PC-9 (cell line): ENCODE data around the gene PTEN. TPM values are rescaled to one million over a fixed set of nuclear protein-coding genes. Genes with fewer than 3 reads are reported as not detected.

ENCODE experiments used
- BruUV-seq: library from RNA; stranded (reverse); fragments of 400-500 nt; replicated peaks from 2 replicates; lab custom pipeline; 2021; lab: Mats Ljungman, UMichigan
- CTCF ChIA-PET: fragments of 300-600 bp; sonication (Branson Sonifier 250); formaldehyde crosslinking; loops from one replicate; lab custom pipeline; 2022; ENCODE audit warnings: antibody characterized with exemption; lab: Charles Lee
- POLR2A ChIA-PET: fragments of 300-600 bp; sonication (Branson Sonifier 250); formaldehyde crosslinking; loops from one replicate; lab custom pipeline; 2022; ENCODE audit warnings: antibody characterized with exemption; ENCODE audit not compliant: unreplicated experiment; lab: Charles Lee
- DNase-seq, 2 experiments: peaks; one replicate each; pipeline versions ENCODE4 v3.0.0 to v3.0.0-alpha.2; 2015 to 2022; ENCODE audit warnings: mixed read lengths in 1 of 2
- H2AFZ ChIP-seq: fragments of 200-600 bp; sonication (generic); 2 replicates; pipeline ENCODE4 v1.8.1; 2017; ENCODE audit warnings: antibody characterized with exemption
- H3F3A ChIP-seq: fragments of 200-600 bp; sonication (generic); 2 replicates; pipeline ENCODE4 v1.8.1; 2017; ENCODE audit warnings: antibody characterized with exemption, mild to moderate bottlenecking, low read depth; ENCODE audit not compliant: insufficient read depth
- H3K27ac ChIP-seq: fragments of 200-600 bp; sonication (generic); 2 replicates; pipeline ENCODE4 v1.6.1; 2016; ENCODE audit warnings: mixed run types
- H3K27me3 ChIP-seq: fragments of 200-600 bp; sonication (generic); 2 replicates; pipeline ENCODE4 v1.6.1; 2016; ENCODE audit warnings: low read depth, mixed run types; ENCODE audit not compliant: insufficient read depth
- H3K36me3 ChIP-seq: fragments of 200-600 bp; sonication (generic); 2 replicates; pipeline ENCODE4 v1.6.1; 2016; ENCODE audit warnings: low read depth, mixed run types
- H3K4me1 ChIP-seq: fragments of 200-600 bp; sonication (generic); replicated peaks from 2 replicates; pipeline ENCODE4 v1.6.1; 2016; ENCODE audit warnings: mixed run types; ENCODE audit not compliant: insufficient read depth
- H3K4me2 ChIP-seq: fragments of 200-600 bp; sonication (generic); 2 replicates; pipeline ENCODE4 v1.6.1; 2017; ENCODE audit warnings: mixed run types
- H3K4me3 ChIP-seq: fragments of 200-600 bp; sonication (generic); 2 replicates; pipeline ENCODE4 v1.6.1; 2016; ENCODE audit warnings: mixed run types
- H3K79me2 ChIP-seq: fragments of 200-600 bp; sonication (generic); 2 replicates; pipeline ENCODE4 v1.6.1; 2017; ENCODE audit warnings: low read depth, mixed run types
- H3K9me2 ChIP-seq: fragments of 200-600 bp; sonication (generic); 2 replicates; pipeline ENCODE4 v1.8.1; 2017; ENCODE audit warnings: mild to moderate bottlenecking; ENCODE audit not compliant: insufficient read depth
- H3K9me3 ChIP-seq: fragments of 200-600 bp; sonication (generic); 2 replicates; pipeline ENCODE4 v1.8.1; 2016; ENCODE audit warnings: low read depth; ENCODE audit not compliant: insufficient read depth
- H4K20me1 ChIP-seq: fragments of 200-600 bp; sonication (generic); 2 replicates; pipeline ENCODE4 v1.8.1; 2017; ENCODE audit not compliant: insufficient read depth
- CTCF ChIP-seq: fragments of 200-600 bp; sonication (generic); conservative IDR thresholded peaks from 2 replicates; pipeline ENCODE4 v1.6.1; 2017; ENCODE audit warnings: mixed run types, antibody characterized with exemption, mild to moderate bottlenecking, moderate library complexity
- EZH2 ChIP-seq: fragments of 200-600 bp; sonication (generic); IDR thresholded peaks from 2 replicates; pipeline ENCODE4 v1.8.0; 2017; ENCODE audit warnings: antibody characterized with exemption, low read depth
- intact Hi-C: fragments of 100-400 bp; cut with micrococcal nuclease; formaldehyde crosslinking; loops from one replicate; pipeline ENCODE4 v1.10.0; 2022; ENCODE audit not compliant: unreplicated experiment
- total RNA-seq: library from RNA; stranded (reverse); gene quantifications from 2 replicates; pipeline ENCODE4 v1.2.3, GENCODE V29; 2021

Gene PTEN
- total RNA-seq, 1 experiment from 2014 or later: 44.9 TPM

DNA sequence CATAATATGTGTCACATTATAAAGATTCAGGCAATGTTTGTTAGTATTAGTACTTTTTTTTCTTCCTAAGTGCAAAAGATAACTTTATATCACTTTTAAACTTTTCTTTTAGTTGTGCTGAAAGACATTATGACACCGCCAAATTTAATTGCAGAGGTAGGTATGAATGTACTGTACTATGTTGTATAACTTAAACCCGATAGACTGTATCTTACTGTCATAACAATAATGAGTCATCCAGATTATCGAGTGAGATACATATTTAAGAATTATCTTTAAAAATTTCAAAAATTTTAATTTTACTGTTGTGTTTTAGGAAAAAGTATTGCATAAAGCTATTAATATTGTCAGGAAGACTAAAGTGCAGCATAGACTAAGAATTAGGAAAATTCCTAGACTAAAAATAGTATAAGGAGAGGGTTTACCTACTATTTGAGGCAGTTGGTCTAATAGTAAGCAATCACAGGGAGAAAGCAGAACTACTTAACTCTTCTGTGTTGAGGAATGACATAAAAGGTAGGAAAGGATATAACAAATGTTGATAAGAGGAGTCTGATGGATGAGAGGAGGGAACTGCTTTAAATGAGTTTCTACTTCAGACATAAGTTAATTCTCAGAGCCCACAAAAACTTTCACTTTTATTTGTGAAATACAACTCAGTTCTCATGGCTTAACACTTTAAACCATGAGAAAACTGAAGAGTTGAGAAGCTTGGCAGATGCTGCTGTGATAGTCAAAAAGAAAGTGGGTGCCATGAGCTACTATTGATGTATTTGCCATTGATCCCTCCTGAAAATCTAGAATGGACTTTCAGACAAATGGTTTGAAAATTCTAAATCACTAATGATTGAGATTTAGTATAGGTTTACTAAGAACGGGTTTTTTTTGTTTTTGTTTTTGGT lies 67.8 kb downstream of the PTEN start:
- TF ChIP-seq EZH2 (no peak), CTCF (no peak)
- H3K9me2 ChIP-seq: no peaks in the 10 kb centered on the region
- H3K4me3 ChIP-seq: no peak overlapping the region
- no peak for DNase-seq
- POLR2A ChIA-PET: no interaction called here
- H3K4me2 ChIP-seq: no peak overlapping the region
- H3K79me2 ChIP-seq: peaks cover 24% of the 10 kb centered on the region; the same call in 1 of the 2 replicates
- H3K4me1 ChIP-seq: no peaks in the 10 kb centered on the region
- CTCF ChIA-PET: no interaction called here
- no TSS peak for BruUV-seq
- no peak overlapping the region for H2AFZ ChIP-seq
- no peak overlapping the region for H3K27ac ChIP-seq
- no peaks in the 10 kb centered on the region for H3K27me3 ChIP-seq
- no peaks in the 10 kb centered on the region for H3K9me3 ChIP-seq
- H4K20me1 ChIP-seq: no peaks in the 10 kb centered on the region; the same call in 1 of the 2 replicates
- H3F3A ChIP-seq: peaks cover 4% of the 10 kb centered on the region; the same call in 1 of the 2 replicates
- H3K36me3 ChIP-seq: 0 out of 2 replicates have a peak, but pooled peaks cover 3% of the 10 kb centered on the region
- intact Hi-C loops: no loop called here

- Histone ChIP-seq H3K27ac (no peak overlapping the region), H3K4me2 (no peak overlapping the region), H4K20me1 (no peaks in the 10 kb centered on the region; the same call in 1 of the 2 replicates), H2AFZ (no peak overlapping the region), H3K79me2 (peaks cover 24% of the 10 kb centered on the region; the same call in 1 of the 2 replicates), H3K9me2 (no peaks in the 10 kb centered on the region), H3K9me3 (no peaks in the 10 kb centered on the region), H3F3A (peaks cover 4% of the 10 kb centered on the region; the same call in 1 of the 2 replicates), H3K36me3 (0 out of 2 replicates have a peak, but pooled peaks cover 3% of the 10 kb centered on the region), H3K4me1 (no peaks in the 10 kb centered on the region), H3K4me3 (no peak overlapping the region), H3K27me3 (no peaks in the 10 kb centered on the region)
- BruUV-seq: no TSS peak
- TF ChIP-seq EZH2: no peak
- TF ChIP-seq CTCF: no peak
- ChIA-PET POLR2A (no interaction called here), CTCF (no interaction called here)
- intact Hi-C loops: no loop called here
- DNase-seq: no peak
These were observed 68.4 kb downstream of the PTEN start for GRCh38 chr10:87931836-87932230.

- TF ChIP-seq EZH2 (no peak), CTCF (no peak)
- CTCF ChIA-PET: interaction anchor here (0.7 kb wide), 1 partner anchor 61 kb away, joined by 4 read pairs; no protein-coding TSS in a partner anchor
- peaks cover 4% of the 10 kb centered on the region; the same call in 1 of the 2 replicates for H3F3A ChIP-seq
- no peaks in the 10 kb centered on the region for H3K79me2 ChIP-seq
- H3K27me3 ChIP-seq: no peaks in the 10 kb centered on the region
- no peaks in the 10 kb centered on the region for H3K9me3 ChIP-seq
- no peaks in the 10 kb centered on the region; the same call in 1 of the 2 replicates for H3K4me1 ChIP-seq
- H3K27ac ChIP-seq: no peak overlapping the region
- no TSS peak for BruUV-seq
- no peaks in the 10 kb centered on the region for H3K9me2 ChIP-seq
- H2AFZ ChIP-seq: no peak overlapping the region
- DNase-seq: no peak
- H4K20me1 ChIP-seq: no peaks in the 10 kb centered on the region; the same call in 1 of the 2 replicates
- no peak overlapping the region for H3K4me3 ChIP-seq
- H3K4me2 ChIP-seq: no peak overlapping the region
- intact Hi-C loops: no loop called here
- H3K36me3 ChIP-seq: no peaks in the 10 kb centered on the region
- POLR2A ChIA-PET: no interaction called here
These were observed 72.1 kb downstream of the PTEN start for GRCh38 chr10:87935290-87936141.
